NCI-H82 treated with DMSO at 0.1 percent for 48 hours (cell line): Measurements from ENCODE around the gene DLD.
"Not testable (repeated sequence)": the region's sequence is repeated elsewhere in the genome, so short reads cannot be mapped to it uniquely, and the experiment has no call there.

Source experiments
- DNase-seq: peaks from one replicate; lab custom pipeline; 2025; ENCODE audit not compliant: unreplicated experiment; lab: John Stamatoyannopoulos, UW

The DLD gene

GRCh38 chr7:107874111-107874510, 16.9 kb upstream of the DLD start:
- no peak for DNase-seq

DNA sequence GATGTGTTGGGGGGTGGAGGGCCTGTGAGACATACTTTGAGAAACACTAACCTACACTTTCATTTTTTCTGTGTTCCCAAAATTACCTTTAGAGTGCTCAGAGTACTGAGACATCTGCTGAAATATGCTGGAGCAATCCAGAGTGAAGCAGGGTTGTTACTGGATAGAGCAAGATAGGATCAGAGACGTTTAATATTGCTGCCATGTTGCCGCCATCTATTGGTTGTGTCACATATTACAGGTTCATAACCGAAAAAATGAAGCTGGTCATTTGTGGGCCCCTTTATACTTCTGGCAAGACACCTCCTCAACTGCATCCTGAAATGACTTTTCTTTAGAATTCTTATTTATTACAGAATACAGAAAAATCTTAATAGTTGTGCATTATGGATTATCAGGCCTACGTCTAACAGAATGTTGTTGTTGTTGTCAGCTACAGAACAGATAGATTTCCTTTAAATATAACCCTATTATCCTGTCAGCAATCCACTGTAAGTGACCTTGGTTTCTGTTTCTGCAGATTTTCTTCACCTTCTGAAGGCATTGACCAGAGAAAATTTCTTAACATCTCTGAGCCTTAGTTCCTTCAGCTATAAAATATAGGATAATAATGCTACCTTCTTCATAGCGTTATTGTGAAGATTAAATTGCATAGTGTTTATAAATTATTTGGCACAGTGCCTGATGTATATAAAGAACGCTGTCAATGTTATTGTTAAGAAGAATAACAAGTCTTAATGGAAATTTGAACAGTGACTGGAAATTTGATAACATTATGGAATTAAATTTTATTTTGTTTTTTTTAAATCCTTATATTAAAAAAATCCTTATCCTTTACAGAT, 16.2 kb upstream of the DLD start:
- DNase-seq, result peak; percentile 49

GRCh38 chr7:107876916-107877315, 14.1 kb upstream of the DLD start:
- DNase-seq, result no peak

- DNase-seq, result no peak
Observed at GRCh38 chr7:107877731-107878382, 13.1 kb upstream of the DLD start.

DNA sequence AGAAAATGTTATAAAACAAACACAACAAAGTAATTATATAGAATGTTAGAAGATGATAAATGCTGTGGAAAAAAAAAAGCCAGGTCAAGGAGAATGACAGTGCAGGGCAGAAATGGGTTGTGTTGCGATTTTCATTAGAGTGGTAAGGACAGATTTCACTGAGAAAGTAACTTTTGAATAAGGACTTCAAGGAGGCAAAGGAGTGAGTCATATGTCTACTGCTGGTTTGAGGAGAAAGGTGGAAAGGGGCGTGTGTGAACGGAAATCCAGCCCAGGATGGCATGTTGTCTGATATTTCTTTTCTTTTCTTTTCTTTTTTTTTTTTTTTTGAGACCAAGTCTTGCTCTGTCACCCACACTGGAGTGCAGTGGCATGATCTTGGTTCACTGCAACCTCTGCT, 12.3 kb upstream of the DLD start:
- no peak for DNase-seq

DNA sequence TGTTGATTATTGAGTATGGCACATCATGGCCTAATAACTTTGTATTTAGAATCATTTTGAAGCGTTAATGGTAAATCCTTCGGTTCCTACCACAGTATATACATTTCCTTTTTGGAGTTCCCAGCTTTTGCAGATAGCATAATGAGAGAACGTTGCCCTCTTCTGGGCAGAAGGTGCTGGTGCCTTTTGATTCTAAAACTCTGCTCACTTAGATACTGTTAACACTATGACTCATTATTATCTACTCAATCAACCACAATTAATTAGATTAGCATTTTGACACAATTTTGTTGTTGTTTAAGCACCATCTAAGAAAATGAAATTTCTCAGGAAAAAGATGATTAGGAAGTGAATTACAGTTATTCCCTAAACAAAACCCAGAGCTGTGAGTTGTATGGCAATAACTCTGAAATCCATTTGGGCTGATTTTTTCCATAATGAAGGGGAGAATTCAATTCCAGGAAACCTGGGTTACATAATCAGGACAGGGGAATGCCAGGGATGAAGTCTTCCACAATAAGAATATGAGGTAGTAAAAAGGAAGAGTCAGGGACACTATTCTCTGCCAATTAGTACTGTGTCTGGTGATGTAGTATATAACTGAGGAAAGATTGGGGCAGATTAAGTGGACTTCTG, 11.5 kb upstream of the DLD start:
- peak; percentile 51 for DNase-seq

DNA sequence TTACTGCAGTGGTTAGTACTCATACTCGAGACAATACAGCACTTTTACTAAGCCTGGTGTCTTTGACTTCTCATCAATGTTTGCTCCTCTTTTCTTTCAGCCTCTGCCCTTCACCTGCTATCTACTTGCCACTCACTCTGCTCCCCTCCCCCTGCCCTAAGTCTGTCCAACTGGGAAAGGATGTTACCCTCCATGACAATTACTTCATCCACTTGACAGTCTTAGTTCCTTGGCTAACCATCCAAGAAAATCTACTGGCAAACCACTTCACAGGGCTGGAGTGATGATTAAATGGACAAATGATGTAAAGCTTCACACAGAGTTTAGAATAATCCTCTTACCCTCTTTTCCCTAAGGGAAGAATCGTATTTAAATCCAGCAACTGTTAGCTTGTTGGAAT, 8.2 kb upstream of the DLD start:
- DNase-seq, result peak; percentile 73

- no peak for DNase-seq
Observed at GRCh38 chr7:107884066-107884818, 6.7 kb upstream of the DLD start.

GRCh38 chr7:107887827-107888226, 3.2 kb upstream of the DLD start:
- not testable (repeated sequence) for DNase-seq

GRCh38 chr7:107889992-107890391, 991 bp upstream of the DLD start:
- DNase-seq, result no peak

DNA sequence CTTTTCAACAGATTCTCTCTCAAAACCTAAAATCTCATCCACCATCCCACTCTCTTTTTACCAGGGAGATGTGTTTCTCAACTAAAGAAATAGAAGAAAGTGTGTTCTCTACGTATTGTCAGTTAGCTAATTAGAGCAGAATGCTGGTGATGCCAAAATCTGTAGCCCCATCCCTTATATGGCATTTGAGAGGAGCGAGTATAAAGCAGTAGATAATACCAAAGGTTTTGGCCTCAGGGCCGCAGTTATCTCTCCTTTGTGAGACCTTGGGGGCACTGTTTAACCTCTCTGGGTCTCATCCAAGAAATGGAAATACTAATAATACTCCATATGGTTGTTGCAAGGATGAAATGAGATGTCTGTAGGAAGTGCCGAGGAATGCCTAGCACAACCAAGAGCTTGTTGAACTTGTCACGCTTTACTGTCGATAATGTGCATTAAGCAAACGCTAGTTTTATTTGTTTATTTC, 456 bp upstream of the DLD start:
- no peak for DNase-seq

- DNase-seq, result no peak
Observed at GRCh38 chr7:107891636-107892366, 818 bp downstream of the DLD start.

GRCh38 chr7:107892367-107892741, 1.4 kb downstream of the DLD start:
- not testable (repeated sequence) for DNase-seq

DNA sequence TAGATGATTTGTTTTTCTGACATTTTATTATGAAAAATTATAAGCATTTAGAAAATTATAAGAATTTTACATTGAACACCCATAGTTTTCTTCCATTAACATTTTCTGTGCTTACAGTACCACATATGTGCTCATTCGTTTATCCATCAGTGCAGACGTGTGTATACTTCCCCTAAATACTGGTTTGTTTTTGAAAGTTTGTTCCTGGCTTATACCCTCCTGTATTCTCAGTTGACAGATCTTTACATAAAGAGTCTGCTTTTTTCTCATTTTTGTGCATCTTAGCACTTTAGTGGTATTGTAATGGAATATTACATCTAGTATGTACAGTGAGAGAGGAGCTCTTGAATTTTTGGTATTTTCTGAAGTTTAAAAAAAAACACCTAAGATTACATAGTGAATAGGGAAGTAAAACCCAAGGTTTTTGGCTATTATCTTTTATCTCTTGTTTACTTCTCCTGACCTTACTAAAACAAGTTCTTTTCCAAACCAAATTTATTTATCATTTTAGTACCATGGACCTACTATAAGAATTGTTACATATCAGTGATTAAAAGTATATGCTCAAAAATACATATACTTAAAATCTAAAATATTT, 8.1 kb downstream of the DLD start:
- DNase-seq, result no peak

DNA sequence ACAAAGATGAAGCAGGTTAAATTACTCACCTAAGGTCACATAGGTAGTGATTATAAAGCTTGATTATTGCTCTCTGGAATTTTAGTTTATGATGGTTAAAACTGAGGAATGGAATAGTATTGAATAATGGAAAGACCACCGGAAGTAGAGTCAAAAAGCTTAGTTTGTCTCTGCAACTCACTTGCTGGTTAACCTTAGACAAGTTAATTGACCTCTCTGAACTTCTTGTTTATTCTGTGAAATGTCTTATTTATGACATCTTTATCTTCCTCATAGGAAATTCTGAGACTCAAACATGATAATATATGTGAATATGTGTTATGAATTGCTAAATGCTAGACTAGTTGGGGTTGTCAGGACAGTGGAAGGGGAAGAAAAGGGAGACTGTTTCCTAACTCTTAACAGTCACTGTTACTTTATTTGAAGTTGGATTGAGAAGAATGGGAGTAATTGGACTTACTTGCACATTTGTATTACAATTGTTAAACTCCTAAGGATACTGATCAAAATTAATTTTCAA, 9.6 kb downstream of the DLD start:
- no peak for DNase-seq

- DNase-seq, result no peak
Observed at GRCh38 chr7:107902381-107902780, 11.4 kb downstream of the DLD start.

- DNase-seq, result no peak
Observed at GRCh38 chr7:107907790-107908189, 16.8 kb downstream of the DLD start.

- no peak for DNase-seq
Observed at GRCh38 chr7:107909445-107909844, 18.5 kb downstream of the DLD start.

DNA sequence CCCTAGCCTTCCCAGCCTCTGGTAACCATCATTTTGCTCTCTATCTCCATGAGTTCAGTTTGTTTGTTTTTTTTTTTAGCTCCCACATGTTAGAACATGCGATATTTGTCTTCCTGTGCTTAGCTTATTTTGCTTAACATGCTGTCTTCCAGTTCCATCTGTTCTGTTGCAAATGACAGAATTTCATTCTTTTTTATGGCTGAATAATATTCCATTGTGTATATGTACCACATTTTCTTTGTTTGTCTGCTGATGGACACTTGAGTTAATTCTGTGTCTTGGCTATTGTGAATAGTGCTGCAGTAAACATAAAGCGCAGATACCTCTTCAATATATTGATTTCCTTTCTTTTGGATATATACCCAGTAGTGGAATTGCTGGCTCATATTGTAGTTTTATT, 21.0 kb downstream of the DLD start:
- DNase-seq, result no peak

GRCh38 chr7:107913851-107914250, 22.9 kb downstream of the DLD start:
- no peak for DNase-seq
